ENCODE results near the gene RALB.

DNA sequence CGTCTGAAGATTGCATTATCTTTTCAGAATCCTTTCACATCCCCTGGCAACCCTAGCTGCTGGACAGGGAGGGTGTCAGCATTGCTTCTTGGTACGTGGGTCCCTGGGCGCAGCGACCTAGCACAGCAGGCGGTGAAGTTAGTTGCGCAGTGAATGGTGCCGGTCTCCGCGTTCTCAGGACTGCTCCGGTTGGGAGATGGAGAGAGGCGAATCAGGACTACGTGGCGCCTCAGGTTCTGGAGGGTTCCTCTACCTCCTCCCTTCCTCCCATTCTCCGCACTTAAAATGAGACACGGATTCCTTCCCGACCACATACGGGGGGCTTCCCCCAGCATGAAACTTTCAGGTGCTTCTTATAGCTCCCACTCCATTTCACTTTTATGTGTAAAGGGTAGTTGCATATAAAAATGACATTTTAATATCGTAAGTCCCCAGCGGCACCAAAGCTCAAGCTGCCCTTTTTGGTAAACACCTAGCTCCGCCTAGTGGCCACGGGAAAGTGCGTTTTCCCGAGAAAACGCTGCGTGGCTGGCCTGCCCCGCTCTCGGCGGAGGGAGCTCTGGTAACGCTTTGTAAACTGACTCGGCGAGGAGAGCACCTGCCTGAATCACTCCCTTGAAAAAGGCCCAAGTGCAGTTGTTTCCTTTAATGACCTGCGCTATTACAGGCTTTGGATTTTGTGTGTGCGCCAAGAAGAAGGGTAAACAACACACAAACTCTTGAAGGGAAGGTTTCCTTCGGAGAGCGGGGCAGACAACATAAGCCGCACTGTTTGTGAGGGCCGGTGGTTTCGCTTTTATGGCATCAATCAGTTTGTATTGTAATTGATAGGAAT, 60.4 kb downstream of the RALB start:
- no peak for TF ChIP-seq POLR2A (IDR thresholded peaks at IDR 0.05)
- no peak for TF ChIP-seq EP300 (IDR thresholded peaks at IDR 0.05; ENCODE audit: low read depth)

All from transverse colon (tissue), 1 donor.